ENCODE results near the gene GALNT14. TPM values are rescaled to one million over a fixed set of nuclear protein-coding genes. Genes with fewer than 3 reads are reported as not detected.

GALNT14 gene
- total RNA-seq, 1 donor from 2014 or later = 0.27 TPM

GRCh38 chr2:30949435-30949834, 188.8 kb downstream of the GALNT14 start:
- intact Hi-C loops (cut with micrococcal nuclease) = no loop called here

GRCh38 chr2:30948857-30949256, 189.4 kb downstream of the GALNT14 start:
- intact Hi-C loops (cut with micrococcal nuclease) = no loop called here

- intact Hi-C loops (cut with micrococcal nuclease) = no loop called here
Measured at GRCh38 chr2:30948130-30948529, 190.1 kb downstream of the GALNT14 start.

- intact Hi-C loops (cut with micrococcal nuclease) = no loop called here
Measured at GRCh38 chr2:30947686-30948085, 190.6 kb downstream of the GALNT14 start.

- intact Hi-C loops (cut with micrococcal nuclease) = no loop called here
Measured at GRCh38 chr2:30942419-30942818, 195.8 kb downstream of the GALNT14 start.

GRCh38 chr2:30940839-30941238, 197.4 kb downstream of the GALNT14 start:
- intact Hi-C loops (cut with micrococcal nuclease) = no loop called here

- intact Hi-C loops (cut with micrococcal nuclease) = no loop called here
Measured at GRCh38 chr2:30939364-30939763, 198.9 kb downstream of the GALNT14 start.

- intact Hi-C loops (cut with micrococcal nuclease) = no loop called here
Measured at GRCh38 chr2:30938196-30938595, 200.0 kb downstream of the GALNT14 start.

- intact Hi-C loops (cut with micrococcal nuclease) = no loop called here
Measured at GRCh38 chr2:30936977-30937376, 201.3 kb downstream of the GALNT14 start.

GRCh38 chr2:30935795-30936194, 202.4 kb downstream of the GALNT14 start:
- intact Hi-C loops (cut with micrococcal nuclease) = no loop called here

- intact Hi-C loops (cut with micrococcal nuclease) = no loop called here
Measured at GRCh38 chr2:30934066-30934465, 204.2 kb downstream of the GALNT14 start.

GRCh38 chr2:30933496-30933895, 204.7 kb downstream of the GALNT14 start:
- intact Hi-C loops (cut with micrococcal nuclease) = no loop called here

- intact Hi-C loops (cut with micrococcal nuclease) = no loop called here
Measured at GRCh38 chr2:30932870-30933269, 205.4 kb downstream of the GALNT14 start.

- intact Hi-C loops (cut with micrococcal nuclease) = no loop called here
Measured at GRCh38 chr2:30931841-30932407, 206.3 kb downstream of the GALNT14 start.

- intact Hi-C loops (cut with micrococcal nuclease) = no loop called here
Measured at GRCh38 chr2:30930716-30931115, 207.5 kb downstream of the GALNT14 start.

GRCh38 chr2:30927465-30928075, 210.7 kb downstream of the GALNT14 start:
- intact Hi-C loops (cut with micrococcal nuclease) = no loop called here

GRCh38 chr2:30926606-30927005, 211.6 kb downstream of the GALNT14 start:
- intact Hi-C loops (cut with micrococcal nuclease) = no loop called here

- intact Hi-C loops (cut with micrococcal nuclease) = no loop called here
Measured at GRCh38 chr2:30923623-30924022, 214.6 kb downstream of the GALNT14 start.

GRCh38 chr2:30920511-30920910, 217.7 kb downstream of the GALNT14 start:
- intact Hi-C loops (cut with micrococcal nuclease) = no loop called here

- intact Hi-C loops (cut with micrococcal nuclease) = no loop called here
Measured at GRCh38 chr2:30915486-30915885, 222.8 kb downstream of the GALNT14 start.

- intact Hi-C loops (cut with micrococcal nuclease) = no loop called here
Measured at GRCh38 chr2:30914456-30914855, 223.8 kb downstream of the GALNT14 start.

GRCh38 chr2:30912056-30912455, 226.2 kb downstream of the GALNT14 start:
- intact Hi-C loops (cut with micrococcal nuclease) = no loop called here

- intact Hi-C loops (cut with micrococcal nuclease) = no loop called here
Measured at GRCh38 chr2:30911327-30911726, 226.9 kb downstream of the GALNT14 start.
